ENCODE measurements around the gene RAB31. TPM values are rescaled to one million over a fixed set of nuclear protein-coding genes. Genes with fewer than 3 reads are reported as not detected.

Gene RAB31
- total RNA-seq, 1 donor, result 1.9 TPM

- no peak for DNase-seq (ENCODE audit: low read depth in 2 of 3, low spot score in 2 of 3)
Measured at GRCh38 chr18:9831036-9831722, 123.1 kb downstream of the RAB31 start.

GRCh38 chr18:9831723-9832199 lies 123.7 kb downstream of the RAB31 start:
- no peak for DNase-seq (ENCODE audit: low read depth in 2 of 3, low spot score in 2 of 3)

GRCh38 chr18:9832871-9833270 lies 124.8 kb downstream of the RAB31 start:
- no peak for DNase-seq (ENCODE audit: low read depth in 2 of 3, low spot score in 2 of 3)

GRCh38 chr18:9834551-9834950 lies 126.5 kb downstream of the RAB31 start:
- DNase-seq (ENCODE audit: low read depth in 2 of 3, low spot score in 2 of 3), result no peak

GRCh38 chr18:9835113-9835755 lies 127.1 kb downstream of the RAB31 start:
- DNase-seq (ENCODE audit: low read depth in 2 of 3, low spot score in 2 of 3), result no peak

GRCh38 chr18:9835825-9836224 lies 127.7 kb downstream of the RAB31 start:
- DNase-seq (ENCODE audit: low read depth in 2 of 3, low spot score in 2 of 3), result no peak

GRCh38 chr18:9838144-9838877 lies 130.2 kb downstream of the RAB31 start:
- peak in 1 of 3 donors; percentile 46 for DNase-seq (ENCODE audit: low read depth in 2 of 3, low spot score in 2 of 3)

GRCh38 chr18:9839211-9839610 lies 131.1 kb downstream of the RAB31 start:
- DNase-seq (ENCODE audit: low read depth in 2 of 3, low spot score in 2 of 3), result no peak

GRCh38 chr18:9839853-9840252 lies 131.8 kb downstream of the RAB31 start:
- DNase-seq (ENCODE audit: low read depth in 2 of 3, low spot score in 2 of 3), result no peak

- DNase-seq (ENCODE audit: low read depth in 2 of 3, low spot score in 2 of 3), result no peak
Measured at GRCh38 chr18:9841752-9842151, 133.7 kb downstream of the RAB31 start.

- no peak for DNase-seq (ENCODE audit: low read depth in 2 of 3, low spot score in 2 of 3)
Measured at GRCh38 chr18:9842448-9842847, 134.3 kb downstream of the RAB31 start.

- DNase-seq (ENCODE audit: low read depth in 2 of 3, low spot score in 2 of 3), result no peak
Measured at GRCh38 chr18:9845256-9845655, 137.2 kb downstream of the RAB31 start.

GRCh38 chr18:9846162-9846925 lies 138.2 kb downstream of the RAB31 start:
- DNase-seq (ENCODE audit: low read depth in 2 of 3, low spot score in 2 of 3), result no peak

- DNase-seq (ENCODE audit: low read depth in 2 of 3, low spot score in 2 of 3), result no peak
Measured at GRCh38 chr18:9848170-9848879, 140.2 kb downstream of the RAB31 start.

- DNase-seq (ENCODE audit: low read depth in 2 of 3, low spot score in 2 of 3), result peak in 2 of 3 donors; percentile 36 to 58
Measured at GRCh38 chr18:9849407-9850283, 141.5 kb downstream of the RAB31 start.

GRCh38 chr18:9850309-9850708 lies 142.2 kb downstream of the RAB31 start:
- DNase-seq (ENCODE audit: low read depth in 2 of 3, low spot score in 2 of 3), result no peak

- no peak for DNase-seq (ENCODE audit: low read depth in 2 of 3, low spot score in 2 of 3)
Measured at GRCh38 chr18:9851511-9851910, 143.4 kb downstream of the RAB31 start.

GRCh38 chr18:9852266-9853081 lies 144.4 kb downstream of the RAB31 start:
- DNase-seq (ENCODE audit: low read depth in 2 of 3, low spot score in 2 of 3), result no peak

Data from hematopoietic multipotent progenitor cell (in vitro differentiated cells).